Fibroblast of skin of scalp (primary cell): Measurements from ENCODE around the gene CNTNAP4.

Source experiments
- DNase-seq: peaks from one replicate; pipeline ENCODE4 v3.0.0-alpha.2; 2013

CNTNAP4 gene

DNA sequence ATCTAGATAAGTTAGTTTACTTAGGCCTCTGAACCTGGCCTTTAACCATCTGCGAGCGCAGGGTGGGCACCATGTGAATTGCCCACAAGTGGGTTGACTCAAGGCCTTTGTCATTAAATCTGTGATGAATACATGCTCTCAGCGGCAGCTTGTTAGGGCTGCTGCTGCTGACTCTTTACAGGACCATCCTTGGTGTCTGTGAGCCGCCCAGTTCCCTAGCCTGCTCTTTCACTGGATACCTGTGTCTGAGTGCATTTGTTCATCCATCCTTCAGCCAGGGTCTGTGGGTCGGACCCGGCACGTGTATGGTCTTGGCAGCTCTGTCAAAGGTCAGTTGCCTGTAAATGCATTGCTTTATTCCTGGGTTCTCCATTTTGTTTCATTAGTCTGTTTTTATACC is 321.3 kb downstream of the CNTNAP4 start:
- no peak for DNase-seq

DNA sequence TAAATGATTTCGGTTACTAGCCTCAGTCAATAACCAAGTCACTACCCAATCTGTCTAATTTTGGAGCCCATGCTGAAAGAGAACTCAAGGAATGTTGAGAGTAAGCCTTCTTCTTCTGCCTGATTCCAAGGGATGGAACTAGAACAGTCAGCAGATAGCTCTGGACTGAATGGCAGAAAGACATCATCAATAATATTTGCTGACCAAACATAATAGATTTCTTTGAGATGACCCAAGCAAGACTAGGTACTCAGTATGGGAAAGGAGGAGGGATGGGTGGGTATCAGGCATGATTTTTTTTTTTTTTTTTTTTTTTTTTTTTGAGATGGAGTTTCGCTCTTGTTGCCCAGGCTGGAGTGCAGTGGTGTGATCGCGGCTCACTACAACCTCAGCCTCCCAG is 330.1 kb downstream of the CNTNAP4 start:
- DNase-seq: no peak
